LNCAP (cell line): ENCODE results near the gene PRPSAP1.

Experiments used
- CTCF ChIP-seq: fragments of 450-650 bp; IDR thresholded peaks from 2 replicates; pipeline ENCODE4 v1.5.1; 2017; ENCODE audit warnings: mild to moderate bottlenecking

PRPSAP1 gene

GRCh38 chr17:76353599-76354316 is at the start of gene PRPSAP1:
PRPSAP1 (minus strand) TSS chr17:76353916; CDS start chr17:76353703, 213 bp downstream.
- no peak for TF ChIP-seq CTCF

GRCh38 chr17:76402711-76403110 is 49.0 kb upstream of the PRPSAP1 start:
- TF ChIP-seq CTCF = no peak

GRCh38 chr17:76399175-76400172 is 45.8 kb upstream of the PRPSAP1 start:
- no peak for TF ChIP-seq CTCF

- TF ChIP-seq CTCF = no peak
Observed at GRCh38 chr17:76398523-76399174, 44.9 kb upstream of the PRPSAP1 start.

GRCh38 chr17:76397687-76398522 is 44.2 kb upstream of the PRPSAP1 start:
- TF ChIP-seq CTCF = peak; percentile 94

GRCh38 chr17:76397184-76397583 is 43.5 kb upstream of the PRPSAP1 start:
- no peak for TF ChIP-seq CTCF

GRCh38 chr17:76395980-76396379 is 42.3 kb upstream of the PRPSAP1 start:
- TF ChIP-seq CTCF = no peak
